NK-92 treated with Interleukin-12 subunit alpha and Interleukin-12 subunit beta, amount 100 ng/mL, for 24 hours (cell line): ENCODE measurements around the gene PRRC2B.

Experiments used
- DNase-seq: peaks from one replicate; lab custom pipeline; 2025; lab: John Stamatoyannopoulos, UW

Gene PRRC2B

GRCh38 chr9:131409458-131409992 is 15.6 kb downstream of the PRRC2B start:
- no peak for DNase-seq

GRCh38 chr9:131410044-131410491 is 16.2 kb downstream of the PRRC2B start:
- DNase-seq = no peak

GRCh38 chr9:131411719-131412681 is 18.1 kb downstream of the PRRC2B start:
- DNase-seq = no peak

GRCh38 chr9:131416509-131416908 is 22.6 kb downstream of the PRRC2B start:
- DNase-seq = no peak

GRCh38 chr9:131417264-131418142 is 23.6 kb downstream of the PRRC2B start:
- DNase-seq = no peak

- DNase-seq = no peak
Measured at GRCh38 chr9:131418143-131419025, 24.5 kb downstream of the PRRC2B start.

GRCh38 chr9:131419026-131419614 is 25.2 kb downstream of the PRRC2B start:
- no peak for DNase-seq

GRCh38 chr9:131419716-131420115 is 25.8 kb downstream of the PRRC2B start:
- DNase-seq = no peak

GRCh38 chr9:131420980-131421624 is 27.2 kb downstream of the PRRC2B start:
- DNase-seq = no peak

GRCh38 chr9:131421691-131422090 is 27.8 kb downstream of the PRRC2B start:
- no peak for DNase-seq

- DNase-seq = no peak
Measured at GRCh38 chr9:131422241-131422792, 28.4 kb downstream of the PRRC2B start.

- no peak for DNase-seq
Measured at GRCh38 chr9:131423171-131423581, 29.3 kb downstream of the PRRC2B start.

GRCh38 chr9:131426545-131426944 is 32.7 kb downstream of the PRRC2B start:
- no peak for DNase-seq

GRCh38 chr9:131429121-131430012 is 35.5 kb downstream of the PRRC2B start:
- no peak for DNase-seq

- DNase-seq = no peak
Measured at GRCh38 chr9:131432050-131432449, 38.2 kb downstream of the PRRC2B start.

- DNase-seq = no peak
Measured at GRCh38 chr9:131432597-131433301, 38.9 kb downstream of the PRRC2B start.

- no peak for DNase-seq
Measured at GRCh38 chr9:131433302-131433854, 39.5 kb downstream of the PRRC2B start.

GRCh38 chr9:131434673-131435072 is 40.8 kb downstream of the PRRC2B start:
- DNase-seq = no peak
